ENCODE data around the gene USP31.

Gene USP31

DNA sequence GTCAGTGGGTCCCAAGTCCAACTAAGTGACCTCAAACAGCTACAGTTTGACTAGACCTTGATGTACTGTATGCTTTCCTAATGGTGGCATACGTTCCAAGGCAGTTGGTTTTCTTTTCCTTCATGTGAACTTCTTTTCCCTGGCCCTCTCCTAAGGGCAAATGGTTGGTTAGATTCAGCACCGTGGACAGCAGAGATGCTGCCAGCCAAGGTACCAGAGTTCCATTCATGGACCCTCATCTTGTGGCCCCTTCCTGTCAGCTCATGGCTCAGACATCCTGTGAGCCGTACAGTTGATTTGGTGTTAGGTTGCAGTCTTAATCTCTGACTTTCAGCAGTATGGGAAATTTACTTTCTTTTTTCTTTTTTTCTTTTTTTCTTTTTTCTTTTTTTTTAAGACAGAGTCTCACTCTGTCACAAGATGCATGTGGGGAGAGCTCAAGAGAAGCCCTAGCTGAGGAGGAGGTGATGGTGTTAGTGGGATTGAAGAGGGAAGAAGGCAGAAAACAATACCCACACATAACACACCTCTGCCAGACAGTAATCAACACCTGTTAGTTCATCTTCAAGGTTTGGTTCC is 122.4 kb downstream of the USP31 start:
- H3K4me3 ChIP-seq (ENCODE audit: low read depth, low read length) = no peak overlapping the region
- TF ChIP-seq, protein P1, sequence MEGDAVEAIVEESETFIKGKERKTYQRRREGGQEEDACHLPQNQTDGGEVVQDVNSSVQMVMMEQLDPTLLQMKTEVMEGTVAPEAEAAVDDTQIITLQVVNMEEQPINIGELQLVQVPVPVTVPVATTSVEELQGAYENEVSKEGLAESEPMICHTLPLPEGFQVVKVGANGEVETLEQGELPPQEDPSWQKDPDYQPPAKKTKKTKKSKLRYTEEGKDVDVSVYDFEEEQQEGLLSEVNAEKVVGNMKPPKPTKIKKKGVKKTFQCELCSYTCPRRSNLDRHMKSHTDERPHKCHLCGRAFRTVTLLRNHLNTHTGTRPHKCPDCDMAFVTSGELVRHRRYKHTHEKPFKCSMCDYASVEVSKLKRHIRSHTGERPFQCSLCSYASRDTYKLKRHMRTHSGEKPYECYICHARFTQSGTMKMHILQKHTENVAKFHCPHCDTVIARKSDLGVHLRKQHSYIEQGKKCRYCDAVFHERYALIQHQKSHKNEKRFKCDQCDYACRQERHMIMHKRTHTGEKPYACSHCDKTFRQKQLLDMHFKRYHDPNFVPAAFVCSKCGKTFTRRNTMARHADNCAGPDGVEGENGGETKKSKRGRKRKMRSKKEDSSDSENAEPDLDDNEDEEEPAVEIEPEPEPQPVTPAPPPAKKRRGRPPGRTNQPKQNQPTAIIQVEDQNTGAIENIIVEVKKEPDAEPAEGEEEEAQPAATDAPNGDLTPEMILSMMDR (conservative IDR thresholded peaks at IDR 0.05; ENCODE audit: low read depth, low read length) = no peak
- DNase-seq (ENCODE audit: low read depth) = peak; percentile 14

DNA sequence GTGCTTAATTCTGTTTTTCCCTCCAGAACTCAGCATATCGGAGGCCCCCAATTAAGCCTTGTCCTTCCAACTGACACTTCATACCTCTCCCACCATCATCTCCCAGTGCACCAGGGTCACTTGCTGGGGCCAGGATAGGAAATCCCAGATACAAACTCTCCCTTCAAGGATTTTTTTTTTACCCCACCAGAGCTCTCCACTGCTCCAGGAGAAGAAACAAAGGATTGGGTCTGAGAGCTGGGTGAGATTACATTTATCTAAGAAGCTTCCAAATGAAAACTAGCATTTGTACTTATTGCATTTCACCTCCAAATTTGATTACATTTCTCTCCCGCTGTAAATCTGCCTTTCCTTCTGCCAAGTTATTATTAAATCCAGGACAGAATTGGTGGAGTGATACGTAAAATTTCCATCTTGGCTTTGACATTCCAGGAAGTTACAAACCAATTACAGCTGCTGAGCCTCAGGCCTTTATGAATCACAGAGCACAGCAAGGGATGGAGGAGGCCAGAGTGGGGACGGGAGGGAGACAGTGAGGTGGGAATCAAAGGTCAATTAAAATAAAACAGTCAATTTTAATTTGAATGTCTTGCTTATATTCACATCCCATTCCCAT is 123.5 kb downstream of the USP31 start:
- TF ChIP-seq, protein P1 (conservative IDR thresholded peaks at IDR 0.05; ENCODE audit: low read depth, low read length) = no peak
- no peak for DNase-seq (ENCODE audit: low read depth)
- no peak overlapping the region for H3K4me3 ChIP-seq (ENCODE audit: low read depth, low read length)

GRCh38 chr16:23024044-23024443 is 125.2 kb downstream of the USP31 start:
- TF ChIP-seq, protein P1 (conservative IDR thresholded peaks at IDR 0.05; ENCODE audit: low read depth, low read length) = no peak
- DNase-seq (ENCODE audit: low read depth) = no peak

DNA sequence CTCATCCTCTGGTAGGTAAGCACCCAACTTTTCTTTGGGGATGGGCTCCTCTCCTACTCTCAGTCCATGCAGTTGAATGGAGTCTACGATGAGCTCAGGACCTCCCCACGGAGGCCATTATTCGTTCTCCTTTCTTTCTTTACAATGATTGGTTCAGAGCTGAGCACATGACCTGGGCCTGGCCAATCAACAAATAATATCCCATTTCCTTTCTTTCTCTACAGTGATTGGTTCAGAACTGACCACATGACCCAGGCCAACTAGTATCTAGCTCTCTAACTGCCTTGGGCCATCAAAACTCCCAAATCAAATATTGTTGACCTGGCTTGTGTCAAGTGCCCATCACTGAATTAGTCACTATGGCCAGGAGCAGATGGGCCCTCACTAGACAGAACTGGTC is 129.2 kb downstream of the USP31 start:
- H3K4me3 ChIP-seq (ENCODE audit: low read depth, low read length) = no peak overlapping the region
- TF ChIP-seq, protein P1 (conservative IDR thresholded peaks at IDR 0.05; ENCODE audit: low read depth, low read length) = no peak
- no peak for DNase-seq (ENCODE audit: low read depth)

More at GRCh38 chr16:23024044-23024443, 125.2 kb downstream of the USP31 start:
- H3K4me3 ChIP-seq (ENCODE audit: low read depth, low read length) = no peak overlapping the region

DNA sequence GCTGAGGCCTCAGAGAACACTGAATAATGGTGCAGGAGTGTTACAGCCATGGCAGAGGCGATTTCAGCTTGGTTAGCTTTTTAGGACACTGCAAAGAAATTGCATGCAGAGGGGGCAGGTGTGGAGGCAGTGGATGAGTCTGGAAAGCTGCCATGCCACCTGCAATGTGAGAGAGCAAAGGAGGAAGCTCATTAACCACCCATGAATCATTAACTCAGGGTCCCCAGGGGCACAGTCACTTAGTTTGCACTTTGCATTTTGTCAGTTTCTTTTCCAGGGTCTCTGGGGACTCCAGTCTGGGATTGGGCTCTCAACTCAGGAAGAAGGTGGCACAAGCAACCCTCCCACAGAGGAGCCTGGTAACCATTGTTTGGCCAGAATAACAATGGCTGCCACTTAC is 132.9 kb downstream of the USP31 start:
- TF ChIP-seq, protein P1 (conservative IDR thresholded peaks at IDR 0.05; ENCODE audit: low read depth, low read length) = no peak
- H3K4me3 ChIP-seq (ENCODE audit: low read depth, low read length) = no peak overlapping the region
- no peak for DNase-seq (ENCODE audit: low read depth)

GRCh38 chr16:23015580-23015979 is 133.7 kb downstream of the USP31 start:
- TF ChIP-seq, protein P1 (conservative IDR thresholded peaks at IDR 0.05; ENCODE audit: low read depth, low read length) = no peak

DNA sequence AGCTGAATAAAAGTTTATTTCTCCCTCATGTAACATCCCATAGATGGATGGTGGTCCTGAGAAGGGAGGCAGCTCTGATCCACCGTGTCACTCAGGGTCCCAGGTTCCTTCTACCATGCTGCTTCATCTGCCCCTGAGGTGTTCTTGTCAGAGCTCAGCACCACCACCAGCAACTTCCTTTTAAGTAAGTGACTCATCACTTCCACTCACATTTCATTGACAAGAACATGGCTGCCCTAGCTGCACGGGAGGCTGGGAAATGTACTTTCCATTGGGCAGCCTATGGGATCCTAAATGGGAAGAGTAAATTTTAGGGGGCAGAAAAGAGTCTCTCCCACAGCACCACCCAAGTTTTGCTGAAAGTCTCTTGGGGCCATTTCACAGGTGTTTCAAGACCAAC is 134.7 kb downstream of the USP31 start:
- no peak overlapping the region for H3K4me3 ChIP-seq (ENCODE audit: low read depth, low read length)
- no peak for DNase-seq (ENCODE audit: low read depth)
- TF ChIP-seq, protein P1 (conservative IDR thresholded peaks at IDR 0.05; ENCODE audit: low read depth, low read length) = no peak

More at GRCh38 chr16:23015580-23015979, 133.7 kb downstream of the USP31 start:
- no peak overlapping the region for H3K4me3 ChIP-seq (ENCODE audit: low read depth, low read length)
- no peak for DNase-seq (ENCODE audit: low read depth)
